Embryonic facial prominence (tissue), 1 donor: ENCODE measurements around the gene PTRH2.
"Not testable (repeated sequence)": the region's sequence is repeated elsewhere in the genome, so short reads cannot be mapped to it uniquely, and the experiment has no call there.

ENCODE experiments used
- DNase-seq: peaks from one replicate; pipeline ENCODE4 v3.0.0-alpha.2; 2016; ENCODE audit errors: extremely low spot score

The PTRH2 gene

GRCh38 chr17:59669411-59669810, 37.8 kb downstream of the PTRH2 start:
- DNase-seq, result no peak

DNA sequence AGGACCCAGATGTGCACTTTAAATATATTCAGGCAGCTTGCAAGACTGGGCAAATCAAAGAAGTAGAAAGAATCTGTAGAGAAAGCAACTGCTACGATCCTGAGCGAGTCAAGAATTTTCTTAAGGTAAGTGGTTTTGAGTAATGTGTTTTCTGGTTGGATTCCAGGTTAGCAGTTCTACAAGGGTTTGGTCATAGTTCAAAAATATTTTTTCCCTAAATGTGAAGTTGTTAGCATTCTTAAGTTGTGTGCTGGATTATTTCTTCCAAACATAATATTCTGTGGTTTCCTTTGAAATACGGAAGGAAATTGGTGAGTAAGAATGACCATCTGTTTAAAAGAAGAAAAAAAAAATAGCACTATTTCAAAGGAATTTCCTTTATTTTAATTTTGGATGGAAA, 38.4 kb downstream of the PTRH2 start:
- DNase-seq, result no peak

DNA sequence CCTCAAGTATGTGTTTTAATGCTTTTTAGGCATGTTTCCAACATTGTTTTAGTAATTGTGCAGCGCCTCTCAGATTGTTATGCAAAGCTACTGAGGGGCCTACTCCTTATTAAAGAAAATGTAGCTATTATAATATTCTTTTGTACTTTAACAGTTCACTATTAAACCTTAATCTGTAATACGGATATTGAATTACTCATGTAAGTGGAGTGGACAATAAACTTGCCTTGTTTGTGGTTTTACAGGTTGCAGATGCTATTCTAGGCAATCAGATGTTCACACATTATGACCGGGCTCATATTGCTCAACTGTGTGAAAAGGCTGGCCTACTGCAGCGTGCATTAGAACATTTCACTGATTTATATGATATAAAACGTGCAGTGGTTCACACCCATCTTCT, 41.0 kb downstream of the PTRH2 start:
- DNase-seq, result no peak

DNA sequence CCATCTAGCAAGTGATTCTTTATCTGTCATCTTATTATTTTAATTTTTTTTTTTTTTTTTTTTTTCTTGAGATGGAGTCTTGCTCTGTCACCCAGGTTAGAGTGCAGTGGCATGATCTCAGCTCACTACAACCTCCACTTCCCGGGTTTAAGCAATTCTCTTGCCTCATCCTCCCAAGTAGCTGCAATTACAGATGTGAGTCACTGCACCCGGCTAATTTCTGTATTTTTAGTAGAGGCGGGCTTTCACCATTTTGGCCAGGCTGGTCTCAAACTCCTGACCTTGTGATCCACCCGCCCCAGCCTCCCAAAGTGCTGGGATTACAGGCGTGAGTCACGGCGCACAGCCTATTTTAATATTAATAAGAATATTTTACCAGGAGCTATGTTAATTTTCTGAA, 50.6 kb downstream of the PTRH2 start:
- not testable (repeated sequence) for DNase-seq

- DNase-seq, result no peak
Measured at GRCh38 chr17:59652119-59652518, 55.1 kb downstream of the PTRH2 start.

DNA sequence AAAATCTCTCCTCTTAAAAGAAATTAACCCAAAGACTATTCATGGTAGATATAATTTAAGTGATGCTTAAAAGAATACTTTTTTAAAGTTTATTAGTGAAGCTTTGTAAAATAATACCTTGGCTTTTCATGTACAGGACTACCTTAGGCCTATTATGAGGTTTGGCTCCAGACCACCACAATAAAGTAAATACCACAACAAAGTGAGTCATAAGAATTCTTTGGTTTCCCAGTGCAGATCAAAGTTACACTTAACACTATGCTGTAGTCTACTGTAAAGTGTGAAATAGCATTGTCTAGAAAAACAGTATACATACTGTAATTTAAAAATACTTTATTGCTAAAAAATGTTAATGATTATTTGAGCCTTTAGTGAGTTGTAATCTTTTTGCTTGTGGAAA, 55.9 kb downstream of the PTRH2 start:
- DNase-seq, result no peak

DNA sequence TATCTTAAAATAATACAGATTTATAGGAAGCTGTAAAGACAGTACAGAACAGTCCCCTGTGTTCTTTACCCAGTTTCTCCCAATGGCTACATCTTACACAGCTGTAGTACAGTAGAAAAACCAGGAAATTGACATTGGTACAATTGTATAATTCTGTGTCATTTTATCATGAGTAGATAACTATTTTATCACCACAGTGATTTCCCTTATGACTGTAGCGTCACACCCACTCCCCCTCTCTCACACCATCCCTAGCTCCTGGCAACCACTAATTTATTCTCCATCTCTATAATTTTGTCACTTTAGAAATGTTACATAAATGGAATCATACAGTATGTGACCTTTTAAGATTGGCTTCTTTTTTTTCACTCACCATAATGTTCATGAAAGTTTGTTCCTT, 56.6 kb downstream of the PTRH2 start:
- no peak for DNase-seq

DNA sequence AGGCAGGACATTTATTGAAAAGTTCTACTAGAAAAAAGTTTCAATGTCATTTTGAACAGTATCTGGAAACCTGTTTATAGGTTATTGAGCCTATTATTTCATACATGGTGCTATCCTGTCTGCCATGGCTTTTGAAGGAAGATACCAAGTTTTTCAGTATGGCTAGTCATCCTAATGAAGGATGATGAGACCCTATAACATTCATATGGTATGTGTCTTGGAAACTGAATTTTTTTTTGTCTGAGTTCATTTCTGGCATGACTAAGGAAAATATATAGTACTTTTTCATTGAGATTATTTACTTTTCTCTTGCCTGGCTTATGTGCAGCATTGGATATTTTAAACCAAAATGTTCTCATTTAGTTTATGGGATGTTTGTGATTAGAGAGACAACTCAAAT, 57.3 kb downstream of the PTRH2 start:
- no peak for DNase-seq
